SK-N-MC (cell line): ENCODE data around the gene MAP3K8.

Experiments
- EZH2 ChIP-seq: fragments of 200-600 bp; sonication (generic); IDR thresholded peaks from one replicate; pipeline ENCODE4 v1.6.1; 2017; ENCODE audit warnings: antibody characterized with exemption
- POLR2AphosphoS5 ChIP-seq: IDR thresholded peaks from 2 replicates; pipeline ENCODE4 v1.6.1; 2012; ENCODE audit warnings: mild to moderate bottlenecking, low read depth, low read length, borderline replicate concordance

DNA sequence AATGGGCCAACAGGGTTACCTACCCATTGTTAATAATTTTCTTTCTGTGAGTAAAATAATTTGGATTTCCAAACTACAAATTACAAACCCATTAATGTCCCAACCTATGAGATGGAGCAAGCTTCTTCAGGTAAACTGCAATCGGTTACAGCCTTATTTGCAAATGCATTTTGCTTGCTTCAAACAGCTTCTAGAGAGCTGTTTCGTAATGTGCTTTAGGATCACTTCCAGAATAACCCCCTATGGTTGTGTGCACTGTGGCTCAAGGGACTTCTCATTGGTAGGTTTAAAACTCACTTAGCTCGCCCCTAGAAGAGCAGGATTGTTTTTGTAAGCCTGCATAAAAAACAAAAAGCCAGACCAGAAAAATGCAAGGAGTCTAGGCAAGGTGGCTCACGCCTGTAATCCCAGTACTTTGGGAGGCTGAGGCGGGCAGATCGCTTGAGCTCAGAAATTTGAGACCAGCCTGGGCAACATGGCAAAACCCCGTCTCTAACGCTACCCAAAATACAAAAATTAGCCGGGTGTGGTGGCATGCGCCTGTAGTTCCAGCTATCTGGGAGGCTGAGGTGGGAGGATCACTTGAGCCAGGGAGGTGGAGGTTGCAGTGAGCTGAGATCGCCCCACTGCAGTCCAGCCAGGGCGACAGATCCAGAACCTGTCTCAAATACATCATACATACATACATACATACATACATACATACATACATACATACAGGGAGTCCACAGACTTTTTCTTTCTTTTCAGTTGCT lies 3.3 kb upstream of the MAP3K8 start:
- no peak for TF ChIP-seq EZH2
- no peak for TF ChIP-seq POLR2AphosphoS5
